Keratinocyte (primary cell): ENCODE measurements around the gene SLC39A9. TPM values are rescaled to one million over a fixed set of nuclear protein-coding genes. Genes with fewer than 3 reads are reported as not detected.

ENCODE experiments used
- DNase-seq: peaks from one replicate; pipeline ENCODE4 v3.0.0-alpha.2; 2011; ENCODE audit warnings: low read depth, missing footprints, low spot score
- FAIRE-seq: peaks from 2 replicates; lab custom pipeline; 2011; peaks lifted over from hg19 to GRCh38; lab: Jason Lieb, UNC
- H2AFZ ChIP-seq: 2 replicates; pipeline ENCODE4 v1.6.0; 2012; ENCODE audit warnings: low read length, control low read depth, inconsistent platforms; ENCODE audit not compliant: control insufficient read depth
- H3K27ac ChIP-seq: 2 replicates; pipeline ENCODE4 v1.5.1; 2011; ENCODE audit warnings: low read length; ENCODE audit not compliant: control insufficient read depth, insufficient read depth
- H3K27me3 ChIP-seq: 3 replicates; pipeline ENCODE4 v1.6.0; 2011; ENCODE audit warnings: low read length; ENCODE audit not compliant: control insufficient read depth, insufficient read depth; ENCODE audit errors: extremely low read depth
- H3K36me3 ChIP-seq, 2 experiments: 2 replicates in 1 of 2; 3 replicates in 1 of 2; pipeline ENCODE4 v1.5.1; 2011; ENCODE audit warnings: low read length in 2 of 2, mild to moderate bottlenecking in 1 of 2; ENCODE audit not compliant: control insufficient read depth in 2 of 2, insufficient read depth in 2 of 2; ENCODE audit errors: extremely low read depth in 1 of 2
- H3K4me1 ChIP-seq: 3 replicates; pipeline ENCODE4 v1.5.1; 2011; ENCODE audit warnings: low read length; ENCODE audit not compliant: control insufficient read depth, insufficient read depth; ENCODE audit errors: extremely low read depth
- H3K4me2 ChIP-seq: 3 replicates; pipeline ENCODE4 v1.6.0; 2011; ENCODE audit warnings: low read depth, low read length; ENCODE audit not compliant: control insufficient read depth, insufficient read depth; ENCODE audit errors: extremely low read depth
- H3K4me3 ChIP-seq, 3 experiments: fragments of 200-600 bp in 1 of 3; sonication (generic) in 1 of 3; 2 replicates in 2 of 3; 3 replicates in 1 of 3; pipeline ENCODE4 v1.5.1; 2011 to 2016; ENCODE audit warnings: low read length in 3 of 3, mild to moderate bottlenecking in 3 of 3, control low read depth in 2 of 3, inconsistent platforms in 1 of 3, low read depth in 1 of 3, mixed read lengths in 1 of 3, mixed run types in 1 of 3, moderate library complexity in 1 of 3; ENCODE audit not compliant: control insufficient read depth in 2 of 3, insufficient read depth in 2 of 3; ENCODE audit errors: extremely low read depth in 1 of 3
- H3K79me2 ChIP-seq: 2 replicates; pipeline ENCODE4 v1.6.0; 2012; ENCODE audit warnings: low read length; ENCODE audit not compliant: control insufficient read depth, insufficient read depth
- H3K9ac ChIP-seq: 3 replicates; pipeline ENCODE4 v1.6.0; 2011; ENCODE audit warnings: low read length; ENCODE audit not compliant: control insufficient read depth, insufficient read depth; ENCODE audit errors: extremely low read depth
- H3K9me1 ChIP-seq: 3 replicates; pipeline ENCODE4 v1.6.0; 2011; ENCODE audit warnings: low read length; ENCODE audit not compliant: control insufficient read depth, insufficient read depth; ENCODE audit errors: extremely low read depth
- H3K9me3 ChIP-seq: 2 replicates; pipeline ENCODE4 v1.5.1; 2012; ENCODE audit warnings: low read depth, low read length; ENCODE audit not compliant: control insufficient read depth
- H4K20me1 ChIP-seq: 3 replicates; pipeline ENCODE4 v1.6.0; 2011; ENCODE audit warnings: low read length; ENCODE audit not compliant: control insufficient read depth, insufficient read depth; ENCODE audit errors: extremely low read depth
- EZH2 ChIP-seq: IDR thresholded peaks from one replicate; pipeline ENCODE4 v1.6.1; 2012; ENCODE audit warnings: inconsistent platforms, mild to moderate bottlenecking, low read length, moderate library complexity
- dilution Hi-C: fragments of 300-500 bp; cut with MboI; formaldehyde crosslinking; loops from one replicate; pipeline ENCODE4 v1.7.0; 2020; ENCODE audit warnings: low sequenced_read_pairs; ENCODE audit not compliant: extremely low pct_ligation_motif_present
- polyA minus RNA-seq, 3 experiments: library from RNA; depleted of rRNA, polyadenylated mRNA; stranded (reverse); fragments of >200 nt; gene quantifications; 1 replicate in 1 of 3; 2 replicates in 1 of 3; 3 replicates in 1 of 3; pipeline ENCODE4 v1.2.3, GENCODE V29; 2011
- polyA plus RNA-seq, 5 experiments: library from polyadenylated mRNA; depleted of rRNA in 3 of 5; stranded (reverse) in 3 of 5; stranded (forward) in 1 of 5; unstranded in 1 of 5; fragments of >200 nt; gene quantifications; 1 replicate in 1 of 5; 2 replicates in 3 of 5; 3 replicates in 1 of 5; pipeline versions ENCODE4 v1.2.1 to v1.2.3, GENCODE V29; 2011 to 2012; ENCODE audit warnings: missing spikeins in 2 of 5, low read depth in 1 of 5, low replicate concordance in 1 of 5
- TF ChIP-seq, protein P1 (sequence below), 3 experiments: IDR thresholded peaks in 1 of 3; conservative IDR thresholded peaks in 1 of 3; optimal IDR thresholded peaks in 1 of 3; 2 replicates in 2 of 3; 3 replicates in 1 of 3; pipeline versions ENCODE3 to v1.5.1; 2011; ENCODE audit warnings: low read length in 3 of 3, mild to moderate bottlenecking in 3 of 3, moderate library complexity in 2 of 3, control low read depth in 1 of 3, inconsistent platforms in 1 of 3; ENCODE audit not compliant: insufficient read depth in 2 of 3; ENCODE audit errors: extremely low read depth in 1 of 3

Gene SLC39A9, protein sequence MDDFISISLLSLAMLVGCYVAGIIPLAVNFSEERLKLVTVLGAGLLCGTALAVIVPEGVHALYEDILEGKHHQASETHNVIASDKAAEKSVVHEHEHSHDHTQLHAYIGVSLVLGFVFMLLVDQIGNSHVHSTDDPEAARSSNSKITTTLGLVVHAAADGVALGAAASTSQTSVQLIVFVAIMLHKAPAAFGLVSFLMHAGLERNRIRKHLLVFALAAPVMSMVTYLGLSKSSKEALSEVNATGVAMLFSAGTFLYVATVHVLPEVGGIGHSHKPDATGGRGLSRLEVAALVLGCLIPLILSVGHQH
- polyA plus RNA-seq (58.8 to 75.2 TPM (median 70.3 TPM) in 3 replicates), polyA minus RNA-seq (100 to 255 TPM (median 173 TPM) in 3 replicates)
- polyA plus RNA-seq (2011; ENCODE audit: low read depth): 8.9 TPM
- polyA plus RNA-seq (2011; cell fraction: cytosol; rRNA removed): 34.9 and 59.4 TPM in 2 replicates
- polyA plus RNA-seq (2011; cell fraction: nucleus; rRNA removed): 59.5 and 62.0 TPM in 2 replicates
- 29.3 and 33.6 TPM in 2 replicates for polyA plus RNA-seq (2012; ENCODE audit: low replicate concordance)
- 88.6 TPM for polyA minus RNA-seq (2011; cell fraction: cytosol; rRNA and poly(A)+ RNA removed)
- polyA minus RNA-seq (2011; cell fraction: nucleus; rRNA and poly(A)+ RNA removed): 86.1 and 154 TPM in 2 replicates

DNA sequence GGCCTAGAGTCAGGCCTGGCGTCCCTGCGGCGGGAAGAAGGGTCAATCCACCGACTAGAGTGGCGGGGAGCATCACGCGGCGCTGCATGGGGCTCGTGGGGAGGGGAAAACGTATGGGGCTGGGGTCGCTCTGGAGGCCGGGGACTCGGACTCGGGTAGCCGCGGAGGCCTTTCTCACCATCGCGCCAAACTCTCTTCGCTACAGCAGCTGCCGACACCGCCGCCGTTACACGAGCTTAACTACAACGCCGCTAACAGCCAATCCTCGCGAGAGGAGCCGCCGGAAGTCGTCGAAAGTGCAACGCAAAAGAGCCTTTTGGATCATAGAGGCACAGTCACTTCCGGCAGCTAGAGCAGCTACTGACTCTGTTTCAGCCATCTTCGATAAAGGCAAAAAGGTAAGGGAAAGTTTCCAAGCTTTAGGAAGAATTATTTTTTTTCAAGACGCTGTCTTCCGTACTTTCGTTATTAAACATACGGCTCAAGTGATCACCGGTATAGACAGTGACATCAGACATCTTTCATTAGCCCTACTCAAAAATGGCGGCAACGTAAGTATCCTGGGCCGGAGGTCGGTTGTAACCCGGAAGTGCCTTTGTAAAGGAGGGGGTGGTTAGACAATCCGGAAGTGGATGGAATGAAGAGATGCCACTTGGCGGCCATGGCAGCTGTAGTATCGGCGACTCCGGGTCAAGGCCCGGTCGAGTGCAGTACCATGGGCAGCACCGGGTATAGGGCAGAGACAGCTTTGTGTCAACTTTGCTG is at the start of gene SLC39A9, which contains the start of gene ERH:
Gene SLC39A9, plus strand, starts transcription at position 640 of the 765 bp plus-strand sequence. CDS start 678 bp downstream, outside the sequence.
Gene ERH, minus strand, starts transcription at position 247 of the 765 bp plus-strand sequence. Its CDS starts 66 bp downstream, at position 181.
- Histone ChIP-seq H3K4me2 (peak within 1 kb of the TSS; percentile 88), H3K9ac (peak within 1 kb of the TSS; percentile 94), H3K27ac (peak within 1 kb of the TSS; percentile 93), H3K4me1 (peaks cover 20% of the 10 kb centered on the region), H3K27me3 (no peaks in the 10 kb centered on the region), H3K9me1 (no peaks in the 10 kb centered on the region), H3K4me3 (peak within 1 kb of the TSS; percentile 53 to 92 (median 77)), H4K20me1 (no peaks in the 10 kb centered on the region), H3K79me2 (peaks cover 92% of the 10 kb centered on the region), H3K9me3 (no peaks in the 10 kb centered on the region), H2AFZ (peak within 1 kb of the TSS; percentile 85), H3K36me3 (peaks cover 8 to 16% of the 10 kb centered on the region in 2 experiments)
- TF ChIP-seq, protein P1, sequence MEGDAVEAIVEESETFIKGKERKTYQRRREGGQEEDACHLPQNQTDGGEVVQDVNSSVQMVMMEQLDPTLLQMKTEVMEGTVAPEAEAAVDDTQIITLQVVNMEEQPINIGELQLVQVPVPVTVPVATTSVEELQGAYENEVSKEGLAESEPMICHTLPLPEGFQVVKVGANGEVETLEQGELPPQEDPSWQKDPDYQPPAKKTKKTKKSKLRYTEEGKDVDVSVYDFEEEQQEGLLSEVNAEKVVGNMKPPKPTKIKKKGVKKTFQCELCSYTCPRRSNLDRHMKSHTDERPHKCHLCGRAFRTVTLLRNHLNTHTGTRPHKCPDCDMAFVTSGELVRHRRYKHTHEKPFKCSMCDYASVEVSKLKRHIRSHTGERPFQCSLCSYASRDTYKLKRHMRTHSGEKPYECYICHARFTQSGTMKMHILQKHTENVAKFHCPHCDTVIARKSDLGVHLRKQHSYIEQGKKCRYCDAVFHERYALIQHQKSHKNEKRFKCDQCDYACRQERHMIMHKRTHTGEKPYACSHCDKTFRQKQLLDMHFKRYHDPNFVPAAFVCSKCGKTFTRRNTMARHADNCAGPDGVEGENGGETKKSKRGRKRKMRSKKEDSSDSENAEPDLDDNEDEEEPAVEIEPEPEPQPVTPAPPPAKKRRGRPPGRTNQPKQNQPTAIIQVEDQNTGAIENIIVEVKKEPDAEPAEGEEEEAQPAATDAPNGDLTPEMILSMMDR (optimal IDR thresholded peaks at IDR 0.05 in 1 of 3, IDR thresholded peaks at IDR 0.05 in 1 of 3, conservative IDR thresholded peaks at IDR 0.05 in 1 of 3; ENCODE audit: extremely low read depth in 1 of 3, insufficient read depth in 2 of 3, low read length in 3 of 3): peak in 1 of 3 experiments; percentile 7
- no peak for TF ChIP-seq EZH2
- FAIRE-seq: peak; percentile 75
- dilution Hi-C loops: no loop called here
- peak; percentile 80 for DNase-seq

DNA sequence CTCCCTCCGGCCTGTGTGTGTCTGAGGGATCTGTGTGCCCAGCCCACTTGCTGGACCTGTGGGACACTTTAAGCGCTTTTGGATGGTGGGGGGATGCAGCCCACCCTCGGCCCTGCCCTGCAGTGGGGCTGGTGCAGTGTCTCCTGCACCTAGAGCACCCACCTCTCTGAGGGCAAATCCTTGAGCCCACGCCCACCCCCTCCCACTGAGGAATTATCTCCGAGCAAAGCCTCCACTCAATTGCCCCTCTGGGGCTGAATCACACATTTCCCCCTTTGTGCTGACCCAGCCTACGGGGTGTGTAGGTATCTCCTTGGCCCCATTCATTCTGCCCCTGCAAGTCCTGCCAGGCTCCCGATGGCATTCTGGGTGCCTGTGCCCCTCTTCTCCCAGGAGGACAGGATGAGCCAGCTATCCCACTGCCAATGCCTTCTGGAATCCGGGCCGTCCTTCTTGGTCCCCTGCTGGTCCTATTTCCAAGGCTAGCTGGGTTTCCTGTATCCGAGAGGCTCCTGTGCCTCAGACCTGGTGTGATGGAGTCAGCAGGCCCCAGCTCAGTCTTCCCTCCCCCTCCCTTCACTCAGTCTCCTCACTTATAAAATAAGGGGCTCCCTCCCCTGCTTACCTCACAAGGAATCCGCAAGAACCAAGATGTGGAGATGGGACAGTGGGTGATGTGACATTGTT is 49.3 kb upstream of the SLC39A9 start:
- no peaks in the 10 kb centered on the region for H4K20me1 ChIP-seq
- FAIRE-seq: no peak
- H3K4me3 ChIP-seq: no peak overlapping the region
- no peaks in the 10 kb centered on the region for H3K9me3 ChIP-seq
- no peaks in the 10 kb centered on the region for H3K36me3 ChIP-seq
- H3K9ac ChIP-seq: no peak overlapping the region
- no peak for TF ChIP-seq EZH2
- TF ChIP-seq, protein P1 (optimal IDR thresholded peaks at IDR 0.05 in 1 of 3, IDR thresholded peaks at IDR 0.05 in 1 of 3, conservative IDR thresholded peaks at IDR 0.05 in 1 of 3; ENCODE audit: extremely low read depth in 1 of 3, insufficient read depth in 2 of 3, low read length in 3 of 3): no peak
- no peaks in the 10 kb centered on the region for H3K9me1 ChIP-seq
- no peak overlapping the region for H3K27ac ChIP-seq
- H3K79me2 ChIP-seq: no peaks in the 10 kb centered on the region
- peaks cover 18% of the 10 kb centered on the region for H3K27me3 ChIP-seq
- no peak for DNase-seq
- no peak overlapping the region for H3K4me2 ChIP-seq
- dilution Hi-C loops: no loop called here
- no peaks in the 10 kb centered on the region for H3K4me1 ChIP-seq
- no peak overlapping the region for H2AFZ ChIP-seq
